H9 (cell line): ENCODE results near the gene CDC42EP5. TPM values are rescaled to one million over a fixed set of nuclear protein-coding genes. Genes with fewer than 3 reads are reported as not detected.

Experiments used
- DNase-seq: peaks from one replicate; pipeline ENCODE4 v3.0.0-alpha.2; 2017
- H2AFZ ChIP-seq: one replicate; pipeline ENCODE4 v1.6.1; 2013; ENCODE audit warnings: mild to moderate bottlenecking, low read length, control low read depth, moderate library complexity
- H2AK5ac ChIP-seq: 2 replicates; pipeline ENCODE4 v1.6.1; 2013; ENCODE audit warnings: low read length, control low read depth, mixed read lengths; ENCODE audit not compliant: insufficient read length
- H2BK120ac ChIP-seq: one replicate; pipeline ENCODE4 v1.6.1; 2013; ENCODE audit warnings: low read depth, mild to moderate bottlenecking, low read length, control low read depth, inconsistent platforms; ENCODE audit not compliant: poor library complexity, severe bottlenecking
- H2BK12ac ChIP-seq: 2 replicates; pipeline ENCODE4 v1.6.1; 2013; ENCODE audit warnings: low read length, control low read depth, mixed read lengths, low read depth; ENCODE audit not compliant: insufficient read length
- H2BK15ac ChIP-seq: 2 replicates; pipeline ENCODE4 v1.6.1; 2013; ENCODE audit warnings: low read depth, low read length, control low read depth
- H2BK20ac ChIP-seq: one replicate; pipeline ENCODE4 v1.6.1; 2013; ENCODE audit warnings: low read depth, mild to moderate bottlenecking, low read length, control low read depth, inconsistent platforms; ENCODE audit not compliant: poor library complexity, severe bottlenecking
- H2BK5ac ChIP-seq: 2 replicates; pipeline ENCODE4 v1.6.1; 2013; ENCODE audit warnings: low read length, control low read depth, mixed read lengths; ENCODE audit not compliant: insufficient read length
- H3K14ac ChIP-seq: 2 replicates; pipeline ENCODE4 v1.6.1; 2013; ENCODE audit warnings: low read length, control low read depth; ENCODE audit not compliant: insufficient read depth
- H3K18ac ChIP-seq: 2 replicates; pipeline ENCODE4 v1.6.1; 2013; ENCODE audit warnings: low read depth, mild to moderate bottlenecking, mixed read lengths, low read length, control low read depth; ENCODE audit not compliant: insufficient read length
- H3K23ac ChIP-seq: 2 replicates; pipeline ENCODE4 v1.6.1; 2013; ENCODE audit warnings: low read length, control low read depth, mixed read lengths, low read depth; ENCODE audit not compliant: insufficient read length
- H3K23me2 ChIP-seq: 2 replicates; pipeline ENCODE4 v1.6.1; 2013; ENCODE audit warnings: low read depth, mild to moderate bottlenecking, mixed read lengths, low read length, control low read depth; ENCODE audit not compliant: insufficient read length, poor library complexity, severe bottlenecking
- H3K27ac ChIP-seq: 2 replicates; pipeline ENCODE4 v1.5.1; 2013; ENCODE audit warnings: low read length, control low read depth, mixed read lengths, low read depth; ENCODE audit not compliant: insufficient read length
- H3K27me3 ChIP-seq: 2 replicates; pipeline ENCODE4 v1.6.1; 2013; ENCODE audit warnings: low read length, control low read depth, inconsistent platforms; ENCODE audit not compliant: insufficient read depth
- H3K4ac ChIP-seq: 2 replicates; pipeline ENCODE4 v1.6.1; 2013; ENCODE audit warnings: low read depth, mild to moderate bottlenecking, control low read depth, inconsistent platforms, low read length, moderate library complexity
- H3K4me1 ChIP-seq: 2 replicates; pipeline ENCODE4 v1.6.1; 2013; ENCODE audit warnings: low read length, control low read depth, inconsistent platforms; ENCODE audit not compliant: insufficient read depth
- H3K4me2 ChIP-seq: 2 replicates; pipeline ENCODE4 v1.6.1; 2013; ENCODE audit warnings: low read length, control low read depth, mixed read lengths; ENCODE audit not compliant: insufficient read length, insufficient read depth
- H3K56ac ChIP-seq: 2 replicates; pipeline ENCODE4 v1.6.1; 2013; ENCODE audit warnings: low read depth, mild to moderate bottlenecking, mixed read lengths, low read length, control low read depth; ENCODE audit not compliant: insufficient read length
- H3K79me1 ChIP-seq: 2 replicates; pipeline ENCODE4 v1.6.1; 2013; ENCODE audit warnings: low read depth, mild to moderate bottlenecking, moderate library complexity, low read length, control low read depth, inconsistent platforms; ENCODE audit not compliant: insufficient read depth, poor library complexity, severe bottlenecking
- H3K79me2 ChIP-seq: 2 replicates; pipeline ENCODE4 v1.6.1; 2013; ENCODE audit warnings: low read length, control low read depth, inconsistent platforms; ENCODE audit not compliant: insufficient read depth
- H3K9ac ChIP-seq: 2 replicates; pipeline ENCODE4 v1.6.1; 2013; ENCODE audit warnings: low read length, control low read depth, mixed read lengths; ENCODE audit not compliant: insufficient read length; ENCODE audit errors: extremely low read depth
- H3K9me3 ChIP-seq: one replicate; pipeline ENCODE4 v1.6.1; 2013; ENCODE audit warnings: low read depth, low read length, inconsistent platforms; ENCODE audit not compliant: control insufficient read depth
- H3T11ph ChIP-seq: one replicate; pipeline ENCODE4 v1.6.1; 2013; ENCODE audit warnings: mild to moderate bottlenecking, low read length, control low read depth, inconsistent platforms
- H4K20me1 ChIP-seq: one replicate; pipeline ENCODE4 v1.6.1; 2013; ENCODE audit not compliant: control insufficient read depth, insufficient read length, insufficient read depth
- H4K5ac ChIP-seq: 2 replicates; pipeline ENCODE4 v1.6.1; 2013; ENCODE audit warnings: low read depth, mild to moderate bottlenecking, mixed read lengths, low read length, control low read depth; ENCODE audit not compliant: insufficient read length
- H4K8ac ChIP-seq: replicated peaks from 2 replicates; pipeline ENCODE4 v1.6.1; 2013; ENCODE audit warnings: low read length, control low read depth, mixed read lengths, low read depth; ENCODE audit not compliant: insufficient read length
- H4K91ac ChIP-seq: 2 replicates; pipeline ENCODE4 v1.6.1; 2013; ENCODE audit warnings: low read depth, mild to moderate bottlenecking, moderate library complexity, mixed read lengths, low read length, control low read depth; ENCODE audit not compliant: insufficient read length
- H3K27ac Mint-ChIP-seq, 3 experiments: 2 replicates in 2 of 3; 3 replicates in 1 of 3; pipeline ENCODE4 v1.8.0; 2020 to 2021; ENCODE audit warnings: mixed read lengths in 3 of 3, mild to moderate bottlenecking in 1 of 3, moderate library complexity in 1 of 3
- H3K27me3 Mint-ChIP-seq: 2 replicates; pipeline ENCODE4 v1.8.0; 2021; ENCODE audit warnings: low read depth, mild to moderate bottlenecking, moderate library complexity, mixed read lengths
- H3K36me3 Mint-ChIP-seq, 3 experiments: 2 replicates in 2 of 3; 3 replicates in 1 of 3; pipeline ENCODE4 v1.8.0; 2020 to 2021; ENCODE audit warnings: low read depth in 3 of 3, mixed read lengths in 3 of 3; ENCODE audit not compliant: insufficient read depth in 1 of 3
- H3K4me1 Mint-ChIP-seq, 2 experiments: 2 replicates each; pipeline ENCODE4 v1.8.0; 2020; ENCODE audit warnings: mixed read lengths in 2 of 2
- H3K4me3 Mint-ChIP-seq, 2 experiments: 2 replicates in 1 of 2; 3 replicates in 1 of 2; pipeline ENCODE4 v1.8.0; 2020 to 2021; ENCODE audit warnings: mild to moderate bottlenecking in 2 of 2, mixed read lengths in 2 of 2, moderate library complexity in 1 of 2
- H3K9me3 Mint-ChIP-seq, 2 experiments: 2 replicates in 1 of 2; 3 replicates in 1 of 2; pipeline ENCODE4 v1.8.0; 2020; ENCODE audit warnings: mild to moderate bottlenecking in 2 of 2, mixed read lengths in 2 of 2, moderate library complexity in 1 of 2
- WGBS: extraction: QIAGEN DNeasy Blood & Tissue Kit; methylation state at CpG from one replicate; pipeline ENCODE4 v1.1.7; 2013; ENCODE audit warnings: missing lambda C conversion rate, low lambda C conversion rate, mixed read lengths; ENCODE audit not compliant: insufficient read length; ENCODE audit errors: extremely low coverage; 5-methylcytosine and 5-hydroxymethylcytosine counted together
- total RNA-seq: library from RNA; stranded (reverse); gene quantifications from 2 replicates; pipeline ENCODE4 v1.2.1, GENCODE V29; 2021
- TF ChIP-seq, protein P1 (sequence below): fragments of 200-600 bp; sonication (generic); conservative IDR thresholded peaks from 3 replicates; pipeline ENCODE4 v1.8.0; 2021; ENCODE audit warnings: antibody characterized with exemption, mild to moderate bottlenecking

Gene CDC42EP5
- total RNA-seq, 1 experiment from 2014 or later = 1.6 TPM

DNA sequence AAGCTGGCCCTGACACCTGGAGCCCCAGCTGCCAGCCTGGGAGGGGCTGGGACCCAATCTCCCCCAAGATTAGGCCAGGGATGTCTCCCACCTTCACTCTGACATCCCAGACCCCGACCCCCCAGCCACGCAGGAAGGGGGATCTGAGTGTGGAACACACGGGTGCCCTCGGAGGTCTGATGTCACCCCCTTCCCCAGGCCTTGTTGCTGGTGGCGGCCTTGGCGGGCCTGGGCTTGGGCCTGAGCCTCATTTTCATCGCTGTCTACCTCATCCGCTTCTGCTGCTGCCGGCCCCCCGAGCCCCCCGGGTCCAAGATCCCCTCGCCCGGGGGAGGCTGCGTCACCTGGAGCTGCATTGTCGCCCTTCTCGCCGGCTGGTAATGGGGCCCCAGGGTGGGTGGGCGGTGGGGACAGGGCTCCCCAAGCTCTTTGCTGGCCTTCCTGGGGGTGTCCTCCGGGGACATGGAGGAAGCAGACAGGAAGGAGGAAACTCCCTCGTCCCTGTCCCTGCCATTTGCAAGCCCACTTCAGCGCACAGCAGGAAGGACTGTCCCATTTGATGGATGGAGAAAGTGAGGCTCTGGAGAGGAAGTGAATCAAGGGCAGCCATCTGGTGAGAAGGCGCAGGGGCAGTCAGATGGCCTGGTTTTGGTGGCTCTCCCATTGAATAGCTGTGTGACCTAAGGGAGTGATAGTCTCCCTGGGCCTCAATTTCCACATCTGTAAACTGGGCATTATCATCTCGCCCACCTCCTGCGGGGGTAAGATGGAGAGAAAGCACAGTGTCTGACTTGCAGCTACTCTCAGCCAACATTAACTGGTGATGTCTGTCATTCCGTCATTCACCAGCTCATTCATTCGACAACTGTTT, 53.9 kb downstream of the CDC42EP5 start:
- peaks cover 41 to 51% of the 10 kb centered on the region in 2 experiments for H3K4me1 Mint-ChIP-seq
- no peak overlapping the region for H3K27ac ChIP-seq

More for the DNA sequence above, 53.9 kb downstream of the CDC42EP5 start:
- Histone ChIP-seq H3K4me2 (peak overlapping the region; percentile 30), H3K9me3 (no peaks in the 10 kb centered on the region), H2BK120ac (no peak overlapping the region), H2AFZ (no peak overlapping the region), H4K5ac (no peak overlapping the region), H3K4me1 (peaks cover 5% of the 10 kb centered on the region; the same call in 1 of the 2 replicates), H3K23me2 (peaks cover 15% of the 10 kb centered on the region), H3K23ac (no peak overlapping the region), H3K79me2 (no peaks in the 10 kb centered on the region), H3K4ac (no peak overlapping the region), H2AK5ac (no peak overlapping the region), H3K9ac (no peak overlapping the region), H4K20me1 (no peaks in the 10 kb centered on the region), H2BK12ac (no peak overlapping the region), H4K91ac (no peak overlapping the region), H2BK15ac (no peak overlapping the region), H3K18ac (no peak overlapping the region), H2BK5ac (no peak overlapping the region), H3K27me3 (peaks cover 11% of the 10 kb centered on the region; the same call in 1 of the 2 replicates), H2BK20ac (no peak overlapping the region), H4K8ac (no peak overlapping the region), H3K56ac (no peak overlapping the region), H3K79me1 (no peaks in the 10 kb centered on the region), H3K14ac (no peak overlapping the region), H3T11ph (no peak overlapping the region)
- DNase-seq = no peak
- Mint-ChIP-seq H3K9me3 (peaks cover 3 to 6% of the 10 kb centered on the region in 2 experiments), H3K36me3 (peaks cover 17 to 35% (median 29%) of the 10 kb centered on the region in 3 experiments), H3K27me3 (peaks cover 43% of the 10 kb centered on the region), H3K4me3 (peak overlapping the region in 1 of 2 experiments; percentile 67; a peak in 4 of 5 replicates), H3K27ac (peak overlapping the region in 2 of 3 experiments; percentile 84 to 89; a peak in 4 of 7 replicates)
- TF ChIP-seq, protein P1, sequence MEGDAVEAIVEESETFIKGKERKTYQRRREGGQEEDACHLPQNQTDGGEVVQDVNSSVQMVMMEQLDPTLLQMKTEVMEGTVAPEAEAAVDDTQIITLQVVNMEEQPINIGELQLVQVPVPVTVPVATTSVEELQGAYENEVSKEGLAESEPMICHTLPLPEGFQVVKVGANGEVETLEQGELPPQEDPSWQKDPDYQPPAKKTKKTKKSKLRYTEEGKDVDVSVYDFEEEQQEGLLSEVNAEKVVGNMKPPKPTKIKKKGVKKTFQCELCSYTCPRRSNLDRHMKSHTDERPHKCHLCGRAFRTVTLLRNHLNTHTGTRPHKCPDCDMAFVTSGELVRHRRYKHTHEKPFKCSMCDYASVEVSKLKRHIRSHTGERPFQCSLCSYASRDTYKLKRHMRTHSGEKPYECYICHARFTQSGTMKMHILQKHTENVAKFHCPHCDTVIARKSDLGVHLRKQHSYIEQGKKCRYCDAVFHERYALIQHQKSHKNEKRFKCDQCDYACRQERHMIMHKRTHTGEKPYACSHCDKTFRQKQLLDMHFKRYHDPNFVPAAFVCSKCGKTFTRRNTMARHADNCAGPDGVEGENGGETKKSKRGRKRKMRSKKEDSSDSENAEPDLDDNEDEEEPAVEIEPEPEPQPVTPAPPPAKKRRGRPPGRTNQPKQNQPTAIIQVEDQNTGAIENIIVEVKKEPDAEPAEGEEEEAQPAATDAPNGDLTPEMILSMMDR = no peak
- no CpG with 5 or more reads among the region's 26 CpGs for WGBS
